CD14-positive monocyte (primary cell): ENCODE measurements around the gene CCDC86. TPM values are rescaled to one million over a fixed set of nuclear protein-coding genes. Genes with fewer than 3 reads are reported as not detected.

Source experiments
- DNase-seq, 3 donors: peaks; one replicate each; pipeline ENCODE4 v3.0.0-alpha.2; 2011 to 2022
- H2AFZ ChIP-seq: 2 replicates; pipeline ENCODE4 v1.6.0; 2012; ENCODE audit warnings: mild to moderate bottlenecking, low read depth, low read length, inconsistent platforms; ENCODE audit not compliant: insufficient read depth, poor library complexity, severe bottlenecking
- H3K27ac ChIP-seq, 2 donors: 1 replicate in 1 of 2; 2 replicates in 1 of 2; pipeline ENCODE4 v1.5.1; 2012 to 2013; ENCODE audit warnings: low read length in 2 of 2, control low read depth in 1 of 2, inconsistent platforms in 1 of 2, low read depth in 1 of 2, mild to moderate bottlenecking in 1 of 2
- H3K27me3 ChIP-seq, 2 donors: one replicate each; pipeline versions ENCODE4 v1.6.0 to v1.6.1; 2011 to 2013; ENCODE audit warnings: low read length in 2 of 2; ENCODE audit not compliant: control insufficient read depth in 2 of 2, insufficient read depth in 2 of 2
- H3K36me3 ChIP-seq, 2 donors: replicated peaks in 1 of 2; 1 replicate in 1 of 2; 2 replicates in 1 of 2; pipeline versions ENCODE4 v1.5.1 to v1.6.1; 2012 to 2013; ENCODE audit warnings: low read length in 2 of 2, control low read depth in 1 of 2, inconsistent platforms in 1 of 2, mild to moderate bottlenecking in 1 of 2; ENCODE audit not compliant: insufficient read depth in 2 of 2, control insufficient read depth in 1 of 2
- H3K4me1 ChIP-seq, 2 donors: 1 replicate in 1 of 2; 2 replicates in 1 of 2; pipeline versions ENCODE4 v1.5.1 to v1.6.1; 2012 to 2013; ENCODE audit warnings: low read length in 2 of 2, control low read depth in 1 of 2, inconsistent platforms in 1 of 2, mild to moderate bottlenecking in 1 of 2, moderate library complexity in 1 of 2; ENCODE audit not compliant: insufficient read depth in 2 of 2, control insufficient read depth in 1 of 2
- H3K4me2 ChIP-seq: replicated peaks from 2 replicates; pipeline ENCODE3; 2012; ENCODE audit warnings: low read length, moderate library complexity, mild to moderate bottlenecking; ENCODE audit not compliant: poor library complexity, severe bottlenecking; ENCODE audit errors: extremely low read depth
- H3K4me3 ChIP-seq, 3 experiments: fragments of 200-600 bp in 1 of 3; sonication (generic) in 1 of 3; replicated peaks in 1 of 3; 1 replicate in 2 of 3; 2 replicates in 1 of 3; pipeline ENCODE4 v1.5.1; 2011 to 2013; ENCODE audit warnings: low read length in 3 of 3, mild to moderate bottlenecking in 3 of 3, control low read depth in 2 of 3, low read depth in 2 of 3, inconsistent platforms in 1 of 3, moderate library complexity in 1 of 3
- H3K79me2 ChIP-seq: 2 replicates; pipeline ENCODE4 v1.6.0; 2012; ENCODE audit warnings: mild to moderate bottlenecking, control low read depth, inconsistent platforms, low read length, moderate library complexity; ENCODE audit not compliant: insufficient read depth
- H3K9ac ChIP-seq: 2 replicates; pipeline ENCODE4 v1.6.0; 2017; ENCODE audit warnings: low read length, mild to moderate bottlenecking; ENCODE audit not compliant: insufficient read depth, poor library complexity, severe bottlenecking
- H3K9me3 ChIP-seq, 2 donors: replicated peaks in 1 of 2; 1 replicate in 1 of 2; 2 replicates in 1 of 2; pipeline versions ENCODE4 v1.5.1 to v1.6.1; 2012 to 2013; ENCODE audit warnings: low read length in 2 of 2, control low read depth in 1 of 2; ENCODE audit not compliant: control insufficient read depth in 1 of 2, insufficient read depth in 1 of 2
- H4K20me1 ChIP-seq: 2 replicates; pipeline ENCODE4 v1.6.0; 2012; ENCODE audit warnings: mild to moderate bottlenecking, low read length, control low read depth, moderate library complexity; ENCODE audit not compliant: insufficient read depth
- H3K27ac Mint-ChIP-seq, 7 donors: one replicate each; pipeline ENCODE4 v1.8.0; 2020; ENCODE audit warnings: mild to moderate bottlenecking in 7 of 7, mixed read lengths in 7 of 7, moderate library complexity in 6 of 7, inconsistent platforms in 2 of 7
- H3K27me3 Mint-ChIP-seq, 3 donors: one replicate each; pipeline ENCODE4 v1.8.0; 2021 to 2022; ENCODE audit warnings: low read depth in 3 of 3, mild to moderate bottlenecking in 3 of 3, mixed read lengths in 3 of 3, moderate library complexity in 3 of 3, inconsistent platforms in 1 of 3
- H3K36me3 Mint-ChIP-seq, 2 donors: one replicate each; pipeline ENCODE4 v1.8.0; 2020; ENCODE audit warnings: mixed read lengths in 2 of 2, inconsistent platforms in 1 of 2, mild to moderate bottlenecking in 1 of 2
- H3K4me1 Mint-ChIP-seq: one replicate; pipeline ENCODE4 v1.8.0; 2020; ENCODE audit warnings: mild to moderate bottlenecking, mixed read lengths
- H3K4me3 Mint-ChIP-seq, 2 donors: one replicate each; pipeline ENCODE4 v1.8.0; 2020; ENCODE audit warnings: mild to moderate bottlenecking in 2 of 2, mixed read lengths in 2 of 2, moderate library complexity in 1 of 2
- H3K9me3 Mint-ChIP-seq, 7 donors: one replicate each; pipeline ENCODE4 v1.8.0; 2020 to 2022; ENCODE audit warnings: mixed read lengths in 7 of 7, mild to moderate bottlenecking in 6 of 7, moderate library complexity in 6 of 7, inconsistent platforms in 2 of 7
- CTCF ChIP-seq: fragments of 200-600 bp; IDR thresholded peaks from one replicate; pipeline ENCODE4 v1.8.0; 2022; ENCODE audit warnings: antibody characterized with exemption, mild to moderate bottlenecking
- WGBS: methylation state at CpG from one replicate; pipeline ENCODE4 v1.1.5; 2013; ENCODE audit warnings: missing lambda C conversion rate; ENCODE audit not compliant: insufficient coverage; 5-methylcytosine and 5-hydroxymethylcytosine counted together
- intact Hi-C, 2 donors: fragments of 100-400 bp; cut with micrococcal nuclease; formaldehyde crosslinking; loops; one replicate each; pipeline versions ENCODE4 v1.15.0 to v1.15.1; 2023
- polyA plus RNA-seq, 3 donors: library from polyadenylated mRNA; depleted of rRNA in 1 of 3; unstranded in 2 of 3; stranded (reverse) in 1 of 3; fragments of 300-500 nt in 2 of 3; fragments of >200 nt in 1 of 3; fragmentation: Illumina TruSeq in 2 of 3; gene quantifications; 1 replicate in 2 of 3; 2 replicates in 1 of 3; pipeline ENCODE4 v1.2.3, GENCODE V29; 2012 to 2021

Gene CCDC86
- polyA plus RNA-seq, 3 donors = 7.2 to 10.2 (median 8.3) TPM

- Mint-ChIP-seq H3K9me3 (no peaks in the 10 kb centered on the region), H3K36me3 (peaks cover 33 to 35% of the 10 kb centered on the region in 2 donors), H3K4me3 (no peak overlapping the region), H3K27ac (peak overlapping the region in 2 of 7 donors; percentile 7 to 39), H3K27me3 (peaks cover 0 to 4% (median 0%) of the 10 kb centered on the region in 3 donors), H3K4me1 (peaks cover 49% of the 10 kb centered on the region)
- H3K79me2 ChIP-seq = peaks cover 31% of the 10 kb centered on the region
- H3K36me3 ChIP-seq = peaks cover 25 to 26% of the 10 kb centered on the region in 2 donors
- no peaks in the 10 kb centered on the region for H3K27me3 ChIP-seq
- no peaks in the 10 kb centered on the region for H4K20me1 ChIP-seq
- whole genome bisulfite sequencing = 71% methylated on average over 4 of the region's 4 CpGs
- no peak overlapping the region for H3K9ac ChIP-seq
- no peak for TF ChIP-seq CTCF
- no peak overlapping the region for H3K4me2 ChIP-seq
- H3K27ac ChIP-seq = peak overlapping the region in 1 of 2 donors; percentile 10
- no peak for DNase-seq
- intact Hi-C loops = loop anchor here in 1 of 2 donors (5.0 kb wide), 1 partner anchor 62 kb away; the partner anchor contains the start of gene PRPF19
- peaks cover 33 to 46% of the 10 kb centered on the region in 2 donors for H3K4me1 ChIP-seq
- H3K9me3 ChIP-seq = no peaks in the 10 kb centered on the region
- H2AFZ ChIP-seq = no peak overlapping the region
- H3K4me3 ChIP-seq = no peak overlapping the region
Observed at GRCh38 chr11:60844870-60845221, 2.9 kb downstream of the CCDC86 start.

GRCh38 chr11:60845338-60845737, 3.4 kb downstream of the CCDC86 start:
- H4K20me1 ChIP-seq = no peaks in the 10 kb centered on the region
- no peak overlapping the region for H3K9ac ChIP-seq
- peaks cover 31% of the 10 kb centered on the region for H3K79me2 ChIP-seq
- no peaks in the 10 kb centered on the region for H3K9me3 ChIP-seq
- no peak for DNase-seq
- Mint-ChIP-seq H3K4me3 (no peak overlapping the region), H3K4me1 (peaks cover 49% of the 10 kb centered on the region), H3K9me3 (no peaks in the 10 kb centered on the region), H3K27me3 (peaks cover 0 to 4% (median 0%) of the 10 kb centered on the region in 3 donors), H3K36me3 (peaks cover 37 to 40% of the 10 kb centered on the region in 2 donors), H3K27ac (peak overlapping the region in 2 of 7 donors; percentile 7 to 39)
- H3K27me3 ChIP-seq = no peaks in the 10 kb centered on the region
- intact Hi-C loops = no loop called here
- H3K4me1 ChIP-seq = peaks cover 33 to 46% of the 10 kb centered on the region in 2 donors
- H3K4me3 ChIP-seq = no peak overlapping the region
- peaks cover 30 to 31% of the 10 kb centered on the region in 2 donors for H3K36me3 ChIP-seq
- H3K4me2 ChIP-seq = no peak overlapping the region
- TF ChIP-seq CTCF = no peak
- no peak overlapping the region for H2AFZ ChIP-seq
- WGBS = 90% methylated on average over 6 of the region's 8 CpGs
- H3K27ac ChIP-seq = peak overlapping the region in 1 of 2 donors; percentile 10
